Activated CD8-positive, alpha-beta memory T cell treated with anti-CD3 and anti-CD28 coated beads, Interleukin-2, amount 50 U/mL, for 1 hour (primary cell): ENCODE measurements around the gene MRPL46.
"Not testable (repeated sequence)": the region's sequence is repeated elsewhere in the genome, so short reads cannot be mapped to it uniquely, and the experiment has no call there.

Source experiments
- DNase-seq: peaks from one replicate; pipeline ENCODE4 v3.0.0-alpha.2; 2020; ENCODE audit errors: extremely low read depth

MRPL46 gene

DNA sequence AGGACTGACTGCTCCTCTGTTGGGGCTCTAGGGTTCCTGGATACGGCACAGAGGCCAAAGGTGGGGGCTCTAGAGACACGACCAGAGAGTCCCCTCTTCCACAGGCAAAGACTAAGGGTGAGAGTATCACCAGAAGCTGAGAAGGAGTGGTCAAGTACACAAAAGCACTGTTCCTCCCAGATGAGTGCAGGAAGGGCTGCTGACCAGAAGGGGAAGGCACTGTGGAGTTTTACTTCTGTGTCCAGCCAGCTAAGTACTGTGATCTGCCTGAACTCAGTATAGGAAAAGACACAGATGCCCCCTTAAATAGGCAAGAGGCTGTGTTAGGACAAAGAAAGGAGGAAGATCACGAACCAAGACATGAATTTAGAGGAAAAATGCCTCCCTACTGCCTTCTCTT, 12.0 kb upstream of the MRPL46 start:
- DNase-seq: no peak

DNA sequence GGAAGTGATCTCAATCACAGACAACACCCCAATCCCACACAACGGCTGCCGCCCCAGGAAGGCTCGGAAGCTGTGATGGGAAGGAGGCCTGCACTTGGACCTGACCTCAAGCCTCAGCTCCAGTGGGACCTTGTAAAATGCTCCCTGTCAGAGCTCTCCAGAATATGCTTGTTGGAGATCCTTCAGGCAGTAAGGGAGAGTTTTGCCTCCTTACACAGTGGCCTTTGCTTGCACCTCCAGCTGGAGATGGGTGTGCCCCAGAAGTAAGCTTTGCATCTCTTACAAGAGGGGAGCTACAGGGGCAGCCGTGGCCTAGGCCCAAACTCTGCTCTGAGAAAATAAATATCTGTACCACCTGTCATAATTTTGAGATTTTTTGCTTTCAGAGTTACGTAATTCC, 10.7 kb upstream of the MRPL46 start:
- DNase-seq: no peak

DNA sequence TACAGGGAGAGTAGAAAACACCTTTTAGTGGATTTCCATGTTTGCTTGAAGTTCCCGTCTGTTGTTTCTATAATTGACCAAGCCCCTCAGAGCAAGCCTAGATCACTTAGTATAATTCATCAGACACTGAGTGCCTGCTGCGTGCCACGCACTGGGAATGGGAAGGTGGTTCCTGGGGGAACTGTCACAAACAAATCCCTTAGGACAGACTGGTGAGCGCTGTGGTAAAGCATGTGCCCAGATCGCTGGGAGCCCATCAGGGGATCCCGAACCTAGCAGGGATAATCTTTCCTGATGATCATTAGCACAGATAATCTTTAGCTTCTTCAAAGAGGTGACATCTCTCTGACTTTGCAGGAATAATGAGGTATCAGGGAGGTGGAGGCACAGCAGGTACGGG, 9.9 kb upstream of the MRPL46 start:
- no peak for DNase-seq

DNA sequence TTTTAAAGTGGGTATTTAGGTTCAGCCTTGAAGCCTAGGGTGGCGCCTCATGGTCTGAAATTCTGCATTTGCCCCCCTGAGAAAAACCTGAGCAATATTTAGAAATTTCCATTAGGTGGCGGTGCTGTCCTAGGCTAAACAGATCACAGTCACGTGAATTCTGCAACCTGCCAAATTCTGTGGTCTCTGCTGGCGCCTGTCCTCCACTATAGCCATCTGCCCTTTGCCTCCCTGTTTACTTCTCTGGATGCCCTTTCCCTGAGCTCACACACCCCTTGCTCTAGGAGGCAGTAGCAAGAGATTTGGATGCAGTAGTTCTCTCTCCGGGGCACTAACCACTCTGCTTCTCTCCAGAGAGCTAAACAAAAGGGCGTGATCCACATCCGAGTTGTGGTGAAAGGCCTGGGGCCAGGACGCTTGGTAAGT, 9.5 kb upstream of the MRPL46 start:
- no peak for DNase-seq

DNA sequence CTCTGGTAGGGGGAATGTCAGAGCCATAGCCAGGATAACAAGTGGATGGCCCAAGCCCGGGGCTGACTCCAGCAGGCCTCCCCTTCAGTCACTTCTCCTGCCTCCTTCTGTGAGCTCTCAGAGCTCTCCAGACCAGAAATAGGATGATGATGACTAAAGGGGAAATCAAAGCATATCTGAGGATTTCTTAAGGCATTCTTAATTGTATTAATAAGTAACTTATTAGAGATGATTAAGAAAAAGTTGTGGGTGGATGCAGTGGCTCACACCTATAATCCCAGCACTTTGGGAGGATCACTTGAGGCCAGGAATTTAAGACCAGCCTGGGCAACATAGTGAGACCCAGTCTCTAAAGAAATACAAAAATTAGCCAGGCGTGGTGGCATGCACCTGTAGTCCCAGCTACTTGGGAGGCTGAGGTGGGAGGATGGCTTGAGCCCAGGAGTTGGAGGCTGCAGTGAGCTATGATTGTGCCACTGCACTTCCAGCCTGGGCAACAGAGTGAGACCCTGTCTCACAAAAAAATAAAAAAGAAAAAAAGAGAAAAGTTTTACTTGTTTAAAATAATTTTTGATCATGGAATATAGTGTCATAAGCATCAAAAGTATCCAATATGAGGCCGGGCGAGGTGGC, 6.6 kb upstream of the MRPL46 start:
- DNase-seq: not testable (repeated sequence)

DNA sequence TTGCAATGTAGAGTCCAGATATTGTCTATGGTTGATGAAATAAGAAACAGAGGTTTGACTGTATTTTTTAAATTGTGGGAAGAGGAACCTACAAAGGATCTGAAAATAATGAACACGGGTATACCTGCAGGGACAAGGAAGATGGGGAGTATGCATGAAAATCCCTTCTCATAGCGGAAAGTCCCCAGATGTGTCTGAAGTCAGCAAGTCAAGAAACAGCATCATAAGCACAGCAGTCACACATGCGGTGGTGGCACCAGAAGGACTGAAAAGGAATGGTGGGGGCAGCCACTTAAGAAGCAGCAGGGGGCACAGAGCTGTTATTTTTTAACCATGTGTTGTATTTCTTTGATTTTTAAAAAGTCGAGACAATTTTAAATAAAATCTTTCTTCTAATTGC, 5.0 kb upstream of the MRPL46 start:
- no peak for DNase-seq

DNA sequence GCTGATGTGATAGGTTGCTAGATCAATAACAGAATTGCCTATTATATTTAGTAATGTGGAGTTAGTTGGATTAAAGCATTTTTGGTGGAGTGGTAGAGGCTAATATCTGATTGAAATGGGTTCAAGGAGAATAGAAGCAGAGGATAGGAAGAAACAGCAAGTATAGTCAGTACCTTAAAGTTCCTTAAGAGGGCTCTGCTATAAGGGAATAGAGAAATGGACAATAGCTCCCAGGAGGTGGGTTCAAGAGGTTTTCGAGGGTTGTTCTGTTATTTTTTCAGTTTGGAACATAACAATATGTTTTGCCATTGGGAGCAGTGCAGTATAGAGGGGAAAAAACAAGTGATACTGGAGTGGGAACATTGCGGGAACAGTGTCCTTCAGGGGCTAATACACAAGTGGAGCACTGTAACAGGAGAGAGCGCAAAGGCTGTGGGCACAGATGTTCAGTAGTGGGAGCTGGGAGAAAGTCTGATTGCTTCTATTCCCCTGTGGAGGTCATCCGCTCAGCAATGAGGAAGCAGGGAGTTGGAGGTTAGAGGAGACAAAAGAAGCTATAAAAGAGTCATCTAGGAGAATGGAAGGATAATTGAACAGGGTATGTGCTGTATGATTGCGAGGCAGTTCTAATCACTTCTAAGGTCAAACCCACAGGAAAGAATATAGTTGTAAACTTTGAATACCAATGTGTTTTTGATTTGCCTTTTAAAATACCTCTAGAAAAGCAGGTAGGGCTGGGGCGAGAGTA, 3.6 kb upstream of the MRPL46 start:
- no peak for DNase-seq

DNA sequence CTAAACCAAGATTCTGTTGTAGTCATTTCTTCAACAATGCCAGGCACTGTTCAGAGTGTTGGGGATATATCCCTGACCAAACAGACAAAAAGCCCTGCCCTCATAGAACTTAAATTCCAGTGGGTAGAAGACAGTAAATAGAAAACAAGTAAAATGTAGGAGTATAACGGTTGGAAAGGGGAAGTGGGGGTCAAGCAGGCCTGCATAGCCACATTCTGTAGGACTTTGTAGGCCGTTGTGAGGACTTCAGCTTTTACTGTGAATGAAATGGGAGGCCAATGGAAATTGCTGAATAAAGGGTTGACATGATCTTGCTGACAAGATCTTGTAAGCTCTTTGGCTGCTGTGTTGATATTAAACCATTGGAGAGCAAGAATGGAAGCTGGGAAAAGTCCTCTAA, 2.1 kb upstream of the MRPL46 start:
- no peak for DNase-seq

DNA sequence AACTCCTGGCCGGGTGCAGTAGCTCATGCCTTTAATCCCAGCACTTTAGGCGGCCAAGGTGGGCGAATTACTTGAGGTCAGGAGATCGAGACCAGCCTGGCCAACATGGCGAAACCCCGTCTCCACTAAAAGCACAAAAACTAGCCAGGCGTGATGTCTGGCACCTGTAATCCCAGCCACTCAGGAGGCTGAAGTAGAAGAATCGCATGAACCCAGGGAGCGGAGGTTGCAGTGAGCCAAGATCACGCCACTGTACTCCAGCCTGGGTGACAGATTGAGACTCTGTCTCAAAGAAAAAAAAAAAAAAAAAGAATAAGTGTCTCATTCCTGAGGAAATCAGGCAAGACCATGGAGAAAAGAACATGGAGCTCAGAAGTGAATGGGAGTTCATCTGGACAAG, 1.5 kb upstream of the MRPL46 start:
- not testable (repeated sequence) for DNase-seq

DNA sequence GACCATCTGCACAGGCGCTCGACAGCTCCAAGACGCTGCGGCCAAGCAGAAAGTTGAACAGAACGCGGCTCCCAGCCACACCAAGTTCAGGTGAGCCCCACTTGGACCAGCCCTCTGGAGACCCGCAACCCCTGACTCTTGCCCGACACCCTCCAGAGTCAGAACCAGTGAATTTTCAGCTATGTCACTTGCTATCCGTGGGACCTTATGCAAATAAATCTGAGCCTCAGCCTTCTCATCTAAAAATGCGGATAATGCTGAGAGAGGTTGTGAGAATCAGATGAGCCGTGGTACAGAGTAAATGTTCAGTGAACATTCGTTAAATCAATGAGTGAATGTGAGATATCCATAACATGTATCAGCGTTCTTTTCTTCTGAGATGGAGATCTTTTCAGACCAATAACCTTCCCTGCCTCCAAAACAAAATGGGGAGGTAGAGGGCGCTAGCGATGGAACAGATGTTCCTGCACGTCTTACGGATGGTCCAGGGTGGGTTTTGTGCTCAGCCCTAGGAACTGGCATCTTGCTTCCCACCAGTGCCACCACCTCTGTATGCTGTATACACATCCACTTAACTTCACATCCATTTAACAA, 844 bp upstream of the MRPL46 start:
- DNase-seq: no peak

DNA sequence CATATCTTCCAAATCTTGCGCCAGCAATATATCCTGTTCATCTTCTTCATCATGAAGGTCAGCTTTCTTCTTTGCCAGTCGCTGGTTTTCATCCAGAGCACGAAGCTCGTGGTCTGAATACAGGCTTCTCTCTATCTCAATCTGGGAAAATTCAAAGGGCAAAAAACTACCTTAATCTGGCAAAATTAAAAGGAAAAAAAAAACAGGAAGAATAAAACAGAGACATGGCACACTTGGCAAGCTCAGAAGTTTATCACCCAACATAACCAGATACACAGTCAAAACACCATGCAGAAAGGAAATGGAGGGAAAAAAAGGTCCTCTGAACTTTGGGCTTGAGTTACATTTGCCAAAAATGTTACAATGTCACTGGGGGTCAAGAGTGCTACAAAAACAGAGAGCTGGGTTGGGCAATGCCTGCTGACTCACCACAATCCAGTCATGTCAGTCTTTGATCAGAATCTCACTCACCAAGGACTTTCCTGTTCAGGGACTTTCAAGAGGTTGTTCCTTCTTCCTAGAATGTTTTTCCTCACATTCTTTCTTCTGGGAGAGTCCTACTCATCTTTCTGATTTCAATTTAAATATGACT, 1.5 kb downstream of the MRPL46 start:
- DNase-seq: no peak

DNA sequence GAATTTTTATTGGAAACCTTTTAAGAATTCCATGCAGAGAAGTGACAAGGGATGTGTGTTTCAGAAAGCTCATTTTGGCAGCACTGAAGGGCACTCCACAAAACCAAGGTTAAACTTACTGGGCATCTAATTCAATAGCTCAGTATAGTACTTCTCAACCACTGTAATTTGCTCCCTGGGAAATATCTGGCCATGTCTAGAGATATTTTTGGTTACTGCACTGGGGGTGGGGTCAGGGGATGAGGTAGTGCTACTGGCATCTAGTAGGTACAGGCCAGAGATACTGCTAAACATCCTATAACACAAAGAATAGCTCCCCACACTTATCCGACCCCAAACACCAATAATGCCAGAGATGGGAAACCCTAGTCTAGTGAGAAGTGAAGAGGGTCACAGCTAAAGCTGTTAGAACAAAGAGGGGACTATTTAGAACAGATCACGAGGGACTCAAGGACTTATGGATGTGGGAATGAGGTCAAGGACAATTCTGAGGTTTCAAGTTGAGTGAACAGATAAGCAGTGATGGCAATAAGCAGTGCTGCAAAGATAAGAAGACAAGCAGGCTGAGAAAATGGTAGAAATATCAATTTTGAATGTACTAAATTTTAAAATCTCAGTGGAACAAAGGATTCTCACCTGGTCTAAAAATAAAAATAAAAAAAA, 3.2 kb downstream of the MRPL46 start:
- DNase-seq: no peak

DNA sequence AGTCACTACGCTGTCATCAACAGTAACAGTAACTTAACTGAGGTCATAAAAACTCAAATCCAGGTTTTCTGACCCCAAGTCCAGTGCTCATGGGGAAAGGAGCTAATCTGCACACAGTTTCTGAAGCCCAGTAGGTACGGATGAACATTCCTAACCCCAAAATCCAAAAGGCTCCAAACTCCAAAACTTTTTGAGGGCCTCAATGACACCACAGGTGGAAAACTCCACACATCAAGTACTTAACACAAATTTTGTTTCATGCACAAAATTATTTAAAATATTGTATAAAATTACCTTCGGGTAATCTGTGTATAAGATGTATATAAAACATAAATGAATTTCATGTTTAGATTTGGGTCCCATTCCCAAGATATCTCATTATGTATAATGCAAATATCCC, 10.5 kb downstream of the MRPL46 start:
- no peak for DNase-seq

DNA sequence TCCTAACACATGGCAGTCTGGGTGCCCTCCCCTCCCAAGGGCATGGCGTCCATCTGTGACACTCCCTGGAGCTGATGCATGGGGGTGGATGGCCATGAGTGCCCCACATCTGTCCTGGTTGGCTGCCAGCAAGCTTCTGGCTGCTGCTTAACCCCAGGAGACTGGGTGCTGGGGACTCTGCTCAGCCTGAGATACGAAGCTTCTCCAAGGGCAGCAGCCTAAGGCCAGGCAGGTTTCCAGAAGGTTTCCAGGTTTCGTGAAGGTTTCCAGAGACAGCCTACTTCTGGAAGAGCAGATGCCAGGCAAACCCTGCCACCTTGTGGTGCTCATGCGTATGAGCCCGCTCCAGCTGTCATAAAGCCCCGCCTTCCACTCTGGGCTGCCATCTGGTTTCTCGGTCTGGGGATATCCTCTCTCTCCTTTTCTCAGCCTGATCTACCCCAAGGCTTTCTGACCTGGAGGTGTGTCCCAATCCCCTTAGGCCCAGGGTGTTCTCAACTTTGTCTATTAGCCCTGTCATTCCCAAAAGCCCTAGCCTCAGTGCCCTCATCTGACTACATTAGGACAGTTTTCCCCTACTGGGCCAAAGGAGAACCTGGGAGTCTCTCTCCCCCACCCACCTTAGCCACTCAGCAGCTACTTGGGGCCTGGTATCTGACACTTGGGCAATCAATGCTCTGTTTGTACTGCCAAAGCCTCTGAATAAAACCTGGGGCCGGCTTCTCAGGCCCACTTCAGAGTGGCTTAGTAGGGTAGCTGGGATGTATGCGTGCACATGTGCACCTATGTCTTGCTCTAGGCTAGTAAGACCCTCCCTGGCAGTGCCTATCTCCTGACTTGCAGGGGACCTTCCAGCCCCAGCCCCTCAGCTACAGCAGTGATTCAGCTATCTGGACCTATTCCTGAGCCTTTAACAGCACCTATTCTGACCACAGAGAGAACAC, 12.0 kb downstream of the MRPL46 start:
- DNase-seq: no peak

DNA sequence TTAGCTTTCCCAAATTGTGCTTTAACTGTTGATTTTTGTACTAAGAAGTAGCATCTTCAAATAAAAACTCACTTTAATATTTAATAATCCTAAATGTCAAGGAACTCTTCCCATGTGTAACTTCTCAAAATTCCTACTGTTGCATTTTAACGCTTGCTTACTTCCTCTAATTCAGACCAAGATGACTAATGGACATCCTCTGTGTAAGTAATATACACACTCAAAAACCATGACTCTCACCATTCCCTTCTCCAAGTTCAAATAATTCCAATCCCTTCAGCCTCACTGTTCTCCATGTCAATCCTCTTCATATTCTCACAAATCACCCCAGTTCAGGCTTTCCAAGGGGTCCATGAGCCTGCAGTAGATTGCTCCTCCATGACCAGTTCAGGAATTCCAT, 13.0 kb downstream of the MRPL46 start:
- DNase-seq: no peak

DNA sequence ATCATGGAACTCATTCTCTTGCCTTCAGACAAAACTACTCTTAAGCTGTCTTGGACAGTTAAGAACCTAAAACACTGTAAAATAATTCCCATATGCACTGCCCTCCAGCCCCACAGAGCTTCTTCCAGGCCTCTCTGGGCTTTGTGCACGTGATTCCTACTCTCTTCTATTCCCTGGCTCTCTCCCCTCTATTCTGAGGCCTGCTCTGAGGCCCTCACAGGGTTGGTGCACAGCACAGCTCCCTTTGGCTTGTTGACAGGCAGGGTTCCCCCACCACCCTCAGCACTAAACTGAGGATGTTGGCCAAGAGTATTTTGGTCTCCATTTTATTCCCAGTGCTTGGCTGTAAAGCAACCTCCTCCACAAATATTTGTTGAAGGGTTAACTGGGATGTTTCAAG, 13.5 kb downstream of the MRPL46 start:
- DNase-seq: no peak

DNA sequence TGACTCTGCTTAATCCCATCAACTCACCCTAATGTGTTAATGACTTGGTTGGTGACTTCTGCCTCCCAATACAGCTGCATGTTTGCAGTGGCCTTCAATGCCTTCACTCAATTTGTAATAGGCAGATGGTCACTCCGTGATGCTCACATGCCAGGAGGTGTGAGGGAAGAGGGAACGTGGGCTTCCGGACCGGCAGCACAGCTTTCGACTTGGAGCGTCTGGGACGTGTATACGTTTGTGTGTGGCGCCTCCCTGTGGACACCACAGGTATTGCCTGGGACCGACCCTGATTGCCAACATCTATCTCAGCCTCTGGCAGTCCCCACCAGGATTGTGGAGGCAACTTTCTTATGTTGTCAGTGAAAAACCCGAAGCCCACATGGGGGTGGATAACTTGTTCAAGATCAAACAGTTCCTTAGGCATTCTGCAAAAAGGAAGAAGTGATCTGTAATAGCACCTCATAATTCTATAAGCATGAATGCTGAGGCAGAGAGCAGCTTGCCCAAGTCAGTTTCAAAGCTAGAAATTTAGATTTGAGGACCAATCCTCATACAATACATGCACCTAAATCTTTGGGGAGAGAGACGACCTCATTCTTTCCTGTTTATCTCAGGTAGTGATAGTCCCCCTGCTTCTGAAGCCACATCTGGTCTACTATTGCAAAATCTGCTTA, 16.9 kb downstream of the MRPL46 start:
- DNase-seq: no peak

DNA sequence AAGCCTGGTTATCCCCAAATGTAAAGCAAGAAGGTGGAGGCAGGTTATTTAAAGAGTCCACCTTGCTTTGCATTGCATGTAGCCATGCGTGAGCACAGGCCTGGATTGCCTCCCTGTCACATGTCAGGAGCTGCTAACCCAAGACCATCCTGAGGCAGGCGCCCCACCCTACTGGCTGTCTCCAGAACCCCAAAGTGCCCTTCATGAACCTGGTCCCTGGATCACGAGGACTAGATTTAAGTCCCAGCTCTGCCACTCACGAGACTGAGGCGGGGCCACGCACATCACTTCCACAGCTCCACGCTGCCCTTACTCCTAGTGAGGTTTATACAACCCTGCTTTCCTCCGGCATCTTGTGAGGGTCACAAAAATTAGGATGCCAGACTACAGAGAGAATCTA, 17.6 kb downstream of the MRPL46 start:
- no peak for DNase-seq

DNA sequence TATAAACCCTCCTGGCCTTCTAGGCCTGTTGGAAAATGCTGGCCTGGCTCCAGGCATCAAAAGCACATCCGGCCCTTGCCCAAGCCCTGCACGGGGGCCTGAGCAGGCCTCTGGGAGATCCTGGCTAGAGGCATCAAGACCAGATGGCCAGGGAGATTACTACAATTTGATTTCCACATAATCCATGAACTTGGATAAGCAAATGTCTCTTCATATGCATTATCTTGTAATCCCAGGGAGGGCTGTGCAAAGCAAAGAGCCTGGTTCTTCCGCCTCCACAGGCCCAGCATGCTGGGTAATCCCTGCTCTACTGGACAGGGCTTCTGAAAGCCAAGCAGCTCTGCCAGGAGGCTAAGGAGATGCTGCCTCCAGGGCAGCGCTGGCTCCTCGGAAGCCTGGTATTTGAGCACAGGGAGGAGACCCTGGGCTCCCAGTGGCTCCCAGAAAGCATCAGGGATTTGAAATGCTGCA, 18.2 kb downstream of the MRPL46 start:
- DNase-seq: no peak

DNA sequence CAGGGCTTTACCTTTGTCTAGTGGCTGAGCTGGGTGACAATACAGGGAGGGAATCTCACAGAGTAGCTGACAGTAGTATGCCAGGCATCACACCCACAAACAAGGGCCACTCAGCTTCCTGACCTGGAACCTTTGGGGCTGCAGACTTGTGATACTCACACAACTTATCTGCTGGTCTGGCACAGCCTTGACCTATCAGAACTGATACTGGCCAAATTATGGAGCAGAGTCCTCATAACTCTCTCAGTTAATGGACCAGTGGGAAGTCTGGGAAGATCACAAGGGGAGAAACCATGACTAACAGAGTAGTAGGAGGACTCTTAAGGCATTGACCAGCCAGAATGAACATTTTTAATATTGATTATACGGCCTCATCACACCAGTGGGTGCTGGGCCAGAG, 19.4 kb downstream of the MRPL46 start:
- DNase-seq: no peak

DNA sequence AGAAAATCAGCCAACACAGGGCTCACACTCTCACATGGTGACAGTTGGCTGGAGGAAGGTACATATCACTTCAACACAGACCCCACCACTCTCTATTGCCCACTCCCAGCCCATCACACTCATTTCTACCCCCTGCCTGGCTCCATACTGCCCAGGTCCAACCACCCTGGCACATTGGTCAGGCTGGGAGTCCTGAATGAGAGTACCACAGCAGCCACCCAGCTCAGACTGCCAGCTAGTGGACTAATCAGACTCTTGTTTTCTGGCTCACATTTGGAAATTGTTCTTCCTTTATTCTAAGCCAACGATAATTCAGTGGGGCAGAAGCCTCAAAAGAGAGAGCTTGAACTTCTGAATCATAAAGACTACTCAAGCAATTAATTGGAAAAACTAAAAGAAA, 20.0 kb downstream of the MRPL46 start:
- DNase-seq: no peak
